IMR-90 (cell line): ENCODE measurements around the gene SCLY. TPM values are rescaled to one million over a fixed set of nuclear protein-coding genes. Genes with fewer than 3 reads are reported as not detected.

ENCODE experiments used
- ATAC-seq: fragments of 200-7000 bp; cut with Tn5 transposase; 2 replicates; pipeline ENCODE4 v1.9.1; 2020; ENCODE audit warnings: low read depth, mild to moderate bottlenecking, moderate library complexity
- BruUV-seq: library from RNA; stranded (reverse); fragments of 400-500 nt; replicated peaks from 2 replicates; lab custom pipeline; 2021; lab: Mats Ljungman, UMichigan
- CTCF ChIA-PET: fragments of 300-600 bp; formaldehyde crosslinking; extraction: SDS; loops from one replicate; lab custom pipeline; 2021; ENCODE audit warnings: antibody characterized with exemption; lab: Yijun Ruan, JAX
- POLR2A ChIA-PET: fragments of 300-600 bp; sonication (Branson Sonifier 250); formaldehyde crosslinking; loops from one replicate; lab custom pipeline; 2022; ENCODE audit warnings: antibody characterized with exemption; ENCODE audit not compliant: unreplicated experiment; lab: Charles Lee
- DNase-seq: peaks from one replicate; pipeline ENCODE4 v3.0.0; 2013
- H2AFZ ChIP-seq: replicated peaks from 2 replicates; pipeline ENCODE3; 2013; ENCODE audit warnings: low read length, mild to moderate bottlenecking; ENCODE audit not compliant: poor library complexity
- H2AK5ac ChIP-seq: 2 replicates; pipeline ENCODE4 v1.6.1; 2013; ENCODE audit warnings: low read depth, low read length, inconsistent platforms
- H2AK9ac ChIP-seq: replicated peaks from 2 replicates; pipeline ENCODE3; 2013; ENCODE audit warnings: mild to moderate bottlenecking, low read depth, low read length, moderate library complexity; ENCODE audit not compliant: poor library complexity
- H2BK120ac ChIP-seq: 2 replicates; pipeline ENCODE4 v1.6.1; 2013; ENCODE audit warnings: low read depth, low read length, inconsistent platforms
- H2BK15ac ChIP-seq: 3 replicates; pipeline ENCODE4 v1.6.1; 2013; ENCODE audit warnings: low read depth, low read length, inconsistent platforms
- H2BK20ac ChIP-seq: 2 replicates; pipeline ENCODE4 v1.6.1; 2013; ENCODE audit warnings: low read depth, mild to moderate bottlenecking, inconsistent platforms, low read length, moderate library complexity
- H2BK5ac ChIP-seq: 2 replicates; pipeline ENCODE4 v1.6.1; 2013; ENCODE audit warnings: mild to moderate bottlenecking, low read depth, low read length, inconsistent platforms; ENCODE audit not compliant: poor library complexity, severe bottlenecking
- H3K14ac ChIP-seq: replicated peaks from 2 replicates; pipeline ENCODE4 v1.6.1; 2013; ENCODE audit warnings: low read depth, low read length, inconsistent platforms
- H3K18ac ChIP-seq: 2 replicates; pipeline ENCODE4 v1.6.1; 2013; ENCODE audit warnings: low read depth, low read length, control low read depth
- H3K23ac ChIP-seq: 2 replicates; pipeline ENCODE4 v1.6.1; 2013; ENCODE audit warnings: low read depth, low read length, inconsistent platforms
- H3K27ac ChIP-seq: 2 replicates; pipeline ENCODE4 v1.5.1; 2013; ENCODE audit warnings: mild to moderate bottlenecking, control low read depth, low read length; ENCODE audit not compliant: insufficient read depth
- H3K27me3 ChIP-seq: 2 replicates; pipeline ENCODE4 v1.6.1; 2013; ENCODE audit warnings: low read length; ENCODE audit not compliant: control insufficient read depth, insufficient read depth
- H3K36me3 ChIP-seq: 2 replicates; pipeline ENCODE4 v1.6.1; 2013; ENCODE audit warnings: low read length, mixed read lengths; ENCODE audit not compliant: control insufficient read depth, insufficient read depth
- H3K4ac ChIP-seq: 2 replicates; pipeline ENCODE4 v1.6.1; 2013; ENCODE audit warnings: low read depth, low read length, inconsistent platforms
- H3K4me1 ChIP-seq: 2 replicates; pipeline ENCODE4 v1.6.1; 2013; ENCODE audit warnings: low read length, mixed read lengths; ENCODE audit not compliant: control insufficient read depth, insufficient read depth
- H3K4me2 ChIP-seq: 2 replicates; pipeline ENCODE4 v1.6.1; 2013; ENCODE audit warnings: low read depth, mild to moderate bottlenecking, control low read depth, low read length, moderate library complexity
- H3K4me3 ChIP-seq: 2 replicates; pipeline ENCODE4 v1.5.1; 2013; ENCODE audit warnings: low read depth, mild to moderate bottlenecking, control low read depth, low read length, moderate library complexity; ENCODE audit not compliant: insufficient read depth
- H3K56ac ChIP-seq: 2 replicates; pipeline ENCODE4 v1.6.1; 2013; ENCODE audit warnings: low read length, inconsistent platforms; ENCODE audit not compliant: insufficient read depth; ENCODE audit errors: extremely low read depth
- H3K79me1 ChIP-seq, 2 experiments: 2 replicates each; pipeline ENCODE4 v1.6.1; 2013; ENCODE audit warnings: low read length in 2 of 2, inconsistent platforms in 1 of 2, low read depth in 1 of 2
- H3K9ac ChIP-seq: 2 replicates; pipeline ENCODE4 v1.6.1; 2013; ENCODE audit warnings: low read depth, low read length, control low read depth
- H3K9me1 ChIP-seq: 2 replicates; pipeline ENCODE4 v1.6.1; 2013; ENCODE audit warnings: low read length, inconsistent platforms; ENCODE audit not compliant: insufficient read depth
- H3K9me3 ChIP-seq: 2 replicates; pipeline ENCODE4 v1.6.1; 2013; ENCODE audit warnings: low read length; ENCODE audit not compliant: control insufficient read depth, insufficient read depth
- H4K20me1 ChIP-seq: 2 replicates; pipeline ENCODE4 v1.6.1; 2013; ENCODE audit warnings: low read length, inconsistent platforms; ENCODE audit not compliant: insufficient read depth
- H4K5ac ChIP-seq: 2 replicates; pipeline ENCODE4 v1.6.1; 2013; ENCODE audit warnings: mild to moderate bottlenecking, low read depth, low read length, control low read depth
- H4K8ac ChIP-seq, 2 experiments: 2 replicates each; pipeline ENCODE4 v1.6.1; 2013; ENCODE audit warnings: low read depth in 2 of 2, low read length in 2 of 2, control low read depth in 1 of 2, inconsistent platforms in 1 of 2
- H4K91ac ChIP-seq: 2 replicates; pipeline ENCODE4 v1.6.1; 2013; ENCODE audit warnings: low read depth, low read length, inconsistent platforms; ENCODE audit not compliant: insufficient read depth
- BHLHE40 ChIP-seq: fragments of 150-350 bp; IDR thresholded peaks from 2 replicates; pipeline ENCODE4 v1.6.1; 2016; ENCODE audit warnings: mild to moderate bottlenecking, low read depth, low read length
- CTCF ChIP-seq: conservative IDR thresholded peaks from 2 replicates; pipeline ENCODE4 v1.5.1; 2012; ENCODE audit warnings: mild to moderate bottlenecking, low read depth, low read length, improper control_type of control experiment
- FOS ChIP-seq: fragments of 150-350 bp; IDR thresholded peaks from 2 replicates; pipeline ENCODE4 v1.6.1; 2016; ENCODE audit warnings: low read depth, low read length
- MAFK ChIP-seq: IDR thresholded peaks from 2 replicates; pipeline ENCODE4 v1.6.1; 2012; ENCODE audit warnings: low read depth, low read length, improper control_type of control experiment
- MXI1 ChIP-seq: IDR thresholded peaks from 2 replicates; pipeline ENCODE4 v1.6.1; 2012; ENCODE audit warnings: low read depth, mild to moderate bottlenecking, low read length, moderate library complexity, borderline replicate concordance
- POLR2A ChIP-seq: IDR thresholded peaks from 2 replicates; pipeline ENCODE4 v1.6.1; 2012; ENCODE audit warnings: mild to moderate bottlenecking, low read depth, low read length
- RCOR1 ChIP-seq: IDR thresholded peaks from 2 replicates; pipeline ENCODE4 v1.6.1; 2012; ENCODE audit warnings: mild to moderate bottlenecking, low read length, improper control_type of control experiment; ENCODE audit not compliant: insufficient replicate concordance
- USF2 ChIP-seq: fragments of 150-350 bp; IDR thresholded peaks from 2 replicates; pipeline ENCODE4 v1.6.1; 2017; ENCODE audit warnings: mild to moderate bottlenecking, antibody characterized with exemption, low read length, low read depth
- WGBS, 2 experiments: methylation state at CpG; one replicate each; pipeline versions ENCODE4 v1.1.5 to v1.1.7; 2013; ENCODE audit warnings: missing lambda C conversion rate in 2 of 2; ENCODE audit not compliant: insufficient read length in 1 of 2; ENCODE audit errors: extremely low coverage in 2 of 2; 5-methylcytosine and 5-hydroxymethylcytosine counted together
- dilution Hi-C: fragments of 300-500 bp; cut with HindIII; formaldehyde crosslinking; loops from one replicate; pipeline ENCODE4 v1.14.3; 2018; ENCODE audit warnings: low sequenced_read_pairs; ENCODE audit not compliant: unreplicated experiment
- in situ Hi-C: fragments of 300-500 bp; cut with MboI; formaldehyde crosslinking; loops from 3 replicates; pipeline ENCODE4 v1.14.3; 2019; ENCODE audit warnings: low sequenced_read_pairs, inconsistent platforms, mixed read lengths
- intact Hi-C: fragments of 100-400 bp; cut with micrococcal nuclease; formaldehyde crosslinking; loops from 2 replicates; pipeline ENCODE4 v1.10.0; 2022
- polyA plus RNA-seq, 3 experiments: library from polyadenylated mRNA; depleted of rRNA; stranded (reverse); fragments of >200 nt; gene quantifications; 2 replicates each; pipeline ENCODE4 v1.2.3, GENCODE V29; 2012; ENCODE audit warnings: low replicate concordance in 1 of 3
- total RNA-seq: library from RNA; depleted of rRNA; stranded (reverse); fragments of >200 nt; gene quantifications from 2 replicates; pipeline ENCODE4 v1.2.3, GENCODE V29; 2012
- TF ChIP-seq, protein P1 (sequence below): fragments of 150-350 bp; IDR thresholded peaks from 2 replicates; pipeline ENCODE4 v1.6.1; 2016; ENCODE audit warnings: low read depth, mild to moderate bottlenecking, low read length, moderate library complexity, borderline replicate concordance

Gene SCLY
- total and polyA plus RNA-seq, 2 of the 4 experiments (the other 2 are of a cell fraction) = 8.6 to 10.5 TPM

GRCh38 chr2:238091436-238092060, 30.7 kb downstream of the SCLY start:
- ChIA-PET CTCF (no interaction called here), POLR2A (no interaction called here)
- no peak overlapping the region for H4K5ac ChIP-seq
- no peak overlapping the region for H2BK20ac ChIP-seq
- H3K56ac ChIP-seq = no peak overlapping the region
- H3K23ac ChIP-seq = no peak overlapping the region
- no peak overlapping the region for H2AFZ ChIP-seq
- H3K27ac ChIP-seq = no peak overlapping the region
- H3K4me3 ChIP-seq = no peak overlapping the region
- intact Hi-C loops (no loop called here), dilution Hi-C loops (no loop called here), in situ Hi-C loops (no loop called here)
- H4K8ac ChIP-seq = no peak overlapping the region
- H3K36me3 ChIP-seq = peaks cover 4% of the 10 kb centered on the region; the same call in 1 of the 2 replicates
- H3K9me3 ChIP-seq = no peaks in the 10 kb centered on the region
- no peaks in the 10 kb centered on the region for H3K79me1 ChIP-seq
- no peak overlapping the region for H3K14ac ChIP-seq
- no peak overlapping the region for H3K4me2 ChIP-seq
- H3K4ac ChIP-seq = no peak overlapping the region
- H4K20me1 ChIP-seq = no peaks in the 10 kb centered on the region
- no peak overlapping the region for H3K9ac ChIP-seq
- no peak overlapping the region for H2BK120ac ChIP-seq
- H2AK5ac ChIP-seq = no peak overlapping the region
- H3K4me1 ChIP-seq = no peaks in the 10 kb centered on the region
- no peak overlapping the region for H2AK9ac ChIP-seq
- no peak for TF ChIP-seq POLR2A
- TF ChIP-seq BHLHE40 = no peak
- TF ChIP-seq RCOR1 = no peak
- no peak for TF ChIP-seq USF2
- TF ChIP-seq FOS = no peak
- no peak for TF ChIP-seq MXI1
- no peak for TF ChIP-seq CTCF
- TF ChIP-seq MAFK = no peak
- TF ChIP-seq, protein P1, sequence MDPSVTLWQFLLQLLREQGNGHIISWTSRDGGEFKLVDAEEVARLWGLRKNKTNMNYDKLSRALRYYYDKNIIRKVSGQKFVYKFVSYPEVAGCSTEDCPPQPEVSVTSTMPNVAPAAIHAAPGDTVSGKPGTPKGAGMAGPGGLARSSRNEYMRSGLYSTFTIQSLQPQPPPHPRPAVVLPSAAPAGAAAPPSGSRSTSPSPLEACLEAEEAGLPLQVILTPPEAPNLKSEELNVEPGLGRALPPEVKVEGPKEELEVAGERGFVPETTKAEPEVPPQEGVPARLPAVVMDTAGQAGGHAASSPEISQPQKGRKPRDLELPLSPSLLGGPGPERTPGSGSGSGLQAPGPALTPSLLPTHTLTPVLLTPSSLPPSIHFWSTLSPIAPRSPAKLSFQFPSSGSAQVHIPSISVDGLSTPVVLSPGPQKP = no peak
- ATAC-seq (no peak), DNase-seq (no peak)
- no peaks in the 10 kb centered on the region for H3K27me3 ChIP-seq
- H3K9me1 ChIP-seq = no peaks in the 10 kb centered on the region
- 96% methylated on average over 8 of the region's 16 CpGs; no CpG with 5 or more reads in 1 of the 2 experiments for WGBS, 2 experiments
- H2BK15ac ChIP-seq = no peak overlapping the region
- H3K18ac ChIP-seq = no peak overlapping the region
- no peak overlapping the region for H4K91ac ChIP-seq
- H2BK5ac ChIP-seq = no peak overlapping the region
- BruUV-seq = no TSS peak
